Right ventricle myocardium superior (tissue), 1 donor: ENCODE results near the gene ZDHHC12. TPM values are rescaled to one million over a fixed set of nuclear protein-coding genes. Genes with fewer than 3 reads are reported as not detected.
"Not testable (repeated sequence)": the region's sequence is repeated elsewhere in the genome, so short reads cannot be mapped to it uniquely, and the experiment has no call there.

ENCODE experiments used
- ATAC-seq: fragments of 200-7000 bp; cut with Tn5 transposase; one replicate; pipeline ENCODE4 v1.9.1; 2020; ENCODE audit warnings: mild to moderate bottlenecking; ENCODE audit not compliant: poor library complexity
- DNase-seq: peaks from one replicate; pipeline ENCODE4 v3.0.0-alpha.2; 2020
- intact Hi-C: fragments of 100-400 bp; cut with DNase I; formaldehyde crosslinking; loops from one replicate; pipeline ENCODE4 v1.11.2; 2022
- total RNA-seq: library from RNA; stranded (reverse); fragmentation: NEBNext Ultra II Directional; extraction: Animal tissue kit (Norgen Biotek cat#: 25700); gene quantifications from one replicate; pipeline ENCODE4 v1.2.1, GENCODE V29; 2021
- donor health status: DM: no; HTN: yes; CAD: no; lungs with severe emphysema.

ZDHHC12 gene
- total RNA-seq, 1 donor from 2014 or later, result 5.4 TPM

DNA sequence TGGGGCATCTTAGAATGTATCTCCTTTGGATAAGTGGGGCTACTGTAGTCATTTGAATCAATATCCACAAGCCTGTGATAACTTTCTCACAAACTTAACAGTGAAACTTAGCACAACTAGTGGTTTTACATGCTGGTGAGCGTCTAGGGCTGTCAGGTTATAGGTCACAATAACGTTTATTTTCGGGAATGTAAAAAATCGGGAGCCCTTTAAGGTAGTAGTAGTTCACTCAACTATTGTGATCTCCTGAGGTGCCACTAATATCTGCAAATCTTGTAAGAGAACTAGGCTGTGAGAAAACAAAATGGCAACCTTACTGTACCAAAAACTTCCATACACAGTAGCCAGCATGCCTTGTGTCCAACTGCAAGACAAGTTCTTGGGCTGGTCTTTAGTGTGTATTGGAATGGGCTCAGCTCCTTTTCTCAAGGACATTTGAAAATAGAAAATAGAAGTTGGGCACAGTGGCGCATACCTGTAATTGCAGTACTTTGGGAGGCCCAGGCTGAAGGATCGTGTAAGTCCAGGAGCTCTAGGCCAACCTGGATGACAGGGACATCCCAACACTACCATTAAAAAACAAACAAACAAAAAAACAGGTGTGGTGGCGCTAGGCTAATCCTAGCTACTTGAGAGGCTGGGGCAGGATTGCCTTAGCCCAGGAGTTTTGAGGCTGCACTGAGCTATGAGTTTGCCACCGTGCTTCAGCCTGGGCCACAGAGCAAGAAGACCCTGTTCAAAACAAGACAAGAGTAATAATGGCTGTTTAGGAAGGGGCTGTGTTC, 26.8 kb downstream of the ZDHHC12 start:
- ATAC-seq (no peak), DNase-seq (no peak)
- intact Hi-C loops, result no loop called here

DNA sequence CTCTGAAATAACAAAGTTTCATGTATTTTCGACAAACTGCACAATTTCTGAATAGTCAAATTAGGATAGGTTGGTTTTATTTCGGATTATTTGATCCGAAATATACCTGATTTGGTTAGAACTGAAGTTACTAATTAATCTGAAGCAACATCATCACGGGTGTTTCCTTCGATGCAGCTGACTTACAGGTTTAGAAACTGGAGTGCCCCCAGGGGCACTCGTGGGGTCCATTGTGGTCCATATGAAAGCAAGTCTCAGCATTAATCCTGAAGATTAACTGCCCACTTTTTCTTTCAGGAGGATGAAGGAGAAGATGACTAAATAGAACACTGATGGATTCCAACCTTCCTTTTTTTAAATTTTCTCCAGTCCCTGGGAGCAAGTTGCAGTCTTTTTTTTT, 29.6 kb downstream of the ZDHHC12 start:
- intact Hi-C loops, result no loop called here
- ATAC-seq, result no peak
- peak; percentile 3 for DNase-seq

DNA sequence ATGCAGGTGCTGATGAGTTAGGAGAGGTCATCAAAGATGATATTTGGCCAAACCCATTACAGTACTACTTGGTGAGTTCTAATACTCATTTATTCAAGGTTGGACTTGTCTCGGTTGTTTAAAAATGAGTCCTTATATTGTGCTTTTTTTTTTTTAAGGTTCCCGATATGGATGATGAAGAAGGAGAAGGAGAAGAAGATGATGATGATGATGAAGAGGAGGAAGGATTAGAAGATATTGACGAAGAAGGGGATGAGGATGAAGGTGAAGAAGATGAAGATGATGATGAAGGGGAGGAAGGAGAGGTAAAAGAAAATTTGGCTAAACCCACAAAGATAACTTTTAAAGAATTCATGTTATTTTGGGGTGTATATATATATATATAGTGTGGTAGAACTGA, 30.2 kb downstream of the ZDHHC12 start:
- intact Hi-C loops, ATAC-seq: not testable (repeated sequence)

DNA sequence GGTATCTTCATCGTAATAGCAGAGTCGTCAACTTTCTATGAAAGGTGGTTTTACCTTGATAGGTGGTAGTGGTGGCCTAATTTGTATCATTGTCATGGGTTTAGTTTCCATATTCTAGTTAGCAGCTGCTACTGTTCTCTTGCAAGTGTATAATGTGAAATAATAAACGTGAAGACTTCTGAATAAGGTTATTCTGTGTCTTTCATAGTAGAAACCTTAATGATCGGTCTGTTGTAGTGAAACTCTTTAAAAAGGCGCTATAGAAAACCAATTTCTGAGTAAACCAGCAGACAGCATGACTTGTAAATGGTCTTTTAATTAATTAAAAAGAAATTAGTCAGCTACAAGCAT, 33.3 kb downstream of the ZDHHC12 start:
- DNase-seq (no peak), ATAC-seq (no peak)
- intact Hi-C loops, result no loop called here

More for the DNA sequence above, 30.2 kb downstream of the ZDHHC12 start:
- not testable (repeated sequence) for DNase-seq

DNA sequence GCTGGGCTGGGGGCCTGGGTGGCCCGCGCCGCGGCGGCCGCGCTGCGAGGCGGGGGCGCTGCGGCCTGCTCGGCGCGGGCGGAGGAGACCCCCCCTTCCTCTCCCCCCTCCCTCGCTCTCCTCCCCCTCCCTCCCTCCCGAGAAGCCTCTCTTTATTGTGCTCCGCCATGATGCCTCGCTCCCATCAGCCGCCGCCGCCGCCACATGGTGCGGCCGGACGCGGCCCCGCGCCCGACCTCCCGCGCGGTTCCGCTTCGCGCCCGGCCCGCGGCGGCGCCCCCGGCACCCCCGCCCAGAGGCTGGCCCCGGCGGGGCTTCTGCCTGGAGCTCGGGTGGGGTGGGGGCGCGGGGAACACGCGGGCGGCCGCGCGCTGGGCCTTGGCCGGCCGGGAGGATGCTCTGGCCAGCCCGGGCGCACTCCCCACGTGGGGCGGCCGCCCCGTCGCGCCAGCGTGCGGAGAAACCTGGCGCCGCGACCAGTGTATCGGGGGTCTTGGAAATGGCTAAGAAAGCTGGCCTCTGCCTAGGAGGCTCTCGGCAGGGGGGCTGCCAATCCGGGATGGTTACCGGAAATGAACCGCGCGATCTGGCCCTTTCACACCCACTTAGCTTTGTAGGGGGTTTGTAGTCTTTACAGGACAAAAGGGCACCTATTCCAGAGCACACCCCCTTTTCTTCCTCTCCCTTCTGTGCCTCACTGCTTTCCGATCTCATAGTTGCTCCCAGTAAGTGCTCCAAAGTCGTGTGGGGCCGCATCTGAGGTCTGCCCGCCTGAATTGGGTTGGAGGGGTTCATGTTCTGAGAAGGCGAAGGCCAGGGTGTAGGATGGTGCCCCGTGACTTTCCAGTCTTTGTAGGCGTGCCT, 33.9 kb downstream of the ZDHHC12 start:
- ATAC-seq (no peak), DNase-seq (peak; percentile 52)
- intact Hi-C loops, result no loop called here

DNA sequence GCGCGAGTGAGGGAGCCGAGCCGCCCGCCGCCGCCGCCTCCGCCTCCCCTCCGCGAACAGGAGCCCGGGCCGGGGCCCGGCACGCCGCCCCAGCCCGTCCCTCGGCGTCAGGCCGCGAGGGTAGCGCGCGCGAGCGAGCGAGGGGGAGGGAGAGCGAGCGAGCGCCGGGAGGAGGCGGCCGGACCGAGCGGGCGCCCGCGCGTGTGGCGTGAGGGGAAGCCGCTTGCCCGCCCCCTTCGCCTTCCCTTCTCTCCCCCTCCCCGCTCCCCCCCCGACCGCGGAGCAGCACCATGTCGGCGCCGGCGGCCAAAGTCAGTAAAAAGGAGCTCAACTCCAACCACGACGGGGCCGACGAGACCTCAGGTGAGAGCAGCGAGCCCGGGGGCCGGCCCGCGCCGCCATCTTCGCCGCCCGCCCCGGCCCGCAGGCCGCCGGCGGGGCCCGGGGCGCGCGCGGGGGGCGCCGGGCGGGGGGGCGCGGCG, 34.6 kb downstream of the ZDHHC12 start:
- no peak for DNase-seq
- intact Hi-C loops, result no loop called here
- ATAC-seq, result peak; percentile 23

DNA sequence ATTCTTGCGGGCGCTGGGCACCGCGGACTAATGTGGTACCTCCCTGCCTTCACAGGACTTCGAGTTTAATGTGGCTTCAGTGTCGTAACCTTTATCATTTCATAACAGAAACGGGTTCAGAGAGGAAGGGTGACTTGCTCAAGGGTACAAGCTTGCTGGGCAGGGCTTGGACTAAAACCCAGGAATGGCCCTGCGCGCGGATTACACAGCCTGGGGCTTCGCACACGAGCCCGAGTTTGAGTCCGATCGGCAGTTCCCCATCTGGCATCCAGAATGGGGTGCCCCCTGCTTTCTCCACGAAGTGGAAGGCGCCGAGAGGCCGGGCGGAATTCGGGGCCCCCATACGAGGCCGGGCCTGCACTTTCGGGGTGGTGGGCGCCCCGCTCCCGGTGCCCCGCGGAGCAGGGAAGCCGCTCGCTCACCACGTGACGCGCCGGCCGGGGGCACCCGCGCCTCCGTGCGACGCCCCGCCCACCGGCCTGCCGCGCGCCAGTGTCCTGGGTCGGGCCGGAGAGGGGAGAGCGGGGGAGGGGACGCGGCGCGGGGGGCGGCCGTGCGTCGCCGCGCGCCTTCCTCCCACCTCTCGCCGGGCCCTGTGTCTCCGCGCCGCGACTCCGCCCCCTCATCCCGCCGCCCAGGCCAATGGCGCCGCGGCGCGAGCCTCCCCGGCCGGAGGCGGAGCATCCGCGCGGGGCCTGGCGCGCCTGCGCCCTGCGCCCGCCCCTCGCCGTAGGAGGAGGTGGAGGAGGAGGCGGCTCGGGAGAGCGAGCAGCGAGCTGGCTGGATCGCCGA, 35.2 kb downstream of the ZDHHC12 start, which contains the start of gene SET:
SET (plus strand) TSS at position 722 of the 792 bp plus-strand sequence. CDS start 361 bp downstream, outside the sequence.
- ATAC-seq, result peak; percentile 96
- intact Hi-C loops, result no loop called here
- DNase-seq, result peak; percentile 97

DNA sequence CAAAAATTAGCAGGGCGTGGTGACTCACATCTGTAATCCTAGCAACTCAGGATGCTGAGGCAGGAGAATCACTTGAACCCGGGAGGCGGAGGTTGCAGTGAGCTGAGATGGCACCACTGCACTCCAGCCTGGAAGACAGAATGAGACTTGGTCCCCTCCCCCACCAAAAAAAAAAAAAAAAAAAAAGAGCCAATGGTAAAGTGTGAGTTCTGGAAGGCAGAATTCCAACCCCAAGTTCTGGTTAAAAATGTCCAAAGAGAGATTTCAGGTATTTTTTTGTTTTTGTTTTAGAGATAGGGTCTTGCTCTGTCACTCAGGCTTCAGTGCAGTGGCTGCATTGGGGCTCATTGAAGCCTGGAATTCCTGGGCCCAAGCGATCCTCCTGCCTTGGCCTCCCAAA, 36.5 kb downstream of the ZDHHC12 start:
- ATAC-seq (no peak), DNase-seq (no peak)
- intact Hi-C loops, result no loop called here

DNA sequence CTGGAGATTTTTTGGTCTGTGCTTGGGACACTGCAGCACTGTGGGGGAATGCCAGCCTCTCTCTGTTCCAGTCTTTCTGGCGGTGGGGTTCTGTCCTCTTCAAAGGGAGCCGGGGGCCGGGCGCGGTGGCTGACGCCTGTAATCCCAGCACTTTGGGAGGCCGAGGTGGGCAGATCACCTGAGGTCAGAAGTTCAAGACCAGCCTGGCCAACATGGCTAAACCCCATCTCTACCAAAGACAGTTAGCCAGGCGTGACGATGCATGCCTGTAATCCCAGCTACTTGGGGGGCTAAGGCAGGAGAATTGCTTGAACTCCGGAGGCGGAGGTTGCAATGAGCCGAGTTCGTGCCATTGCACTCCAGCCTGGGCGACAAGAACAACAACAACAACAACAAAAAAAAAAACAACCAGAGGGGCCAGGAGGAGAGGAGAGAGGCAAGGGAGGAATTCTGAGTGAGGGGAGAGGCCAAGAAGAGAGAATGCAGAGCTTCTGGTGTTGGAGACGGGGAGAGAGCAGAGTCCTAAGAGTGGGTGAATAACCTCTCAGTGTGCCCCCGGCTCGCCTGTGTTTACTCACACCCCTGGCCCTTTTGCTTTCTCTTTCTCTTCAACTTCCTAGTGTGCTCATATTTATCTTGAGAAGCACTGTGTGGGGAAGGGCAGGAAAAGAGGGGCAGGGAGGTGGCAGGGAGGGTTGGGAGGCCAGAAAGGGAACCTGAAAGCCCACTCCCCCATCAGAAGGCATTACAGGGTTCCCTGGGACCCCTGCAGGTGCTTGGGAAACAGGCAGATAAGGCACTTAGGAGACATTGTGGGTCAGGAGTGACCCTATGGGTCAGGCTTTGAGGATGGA, 38.1 kb downstream of the ZDHHC12 start:
- intact Hi-C loops, result no loop called here
- peak; percentile 37 for DNase-seq

DNA sequence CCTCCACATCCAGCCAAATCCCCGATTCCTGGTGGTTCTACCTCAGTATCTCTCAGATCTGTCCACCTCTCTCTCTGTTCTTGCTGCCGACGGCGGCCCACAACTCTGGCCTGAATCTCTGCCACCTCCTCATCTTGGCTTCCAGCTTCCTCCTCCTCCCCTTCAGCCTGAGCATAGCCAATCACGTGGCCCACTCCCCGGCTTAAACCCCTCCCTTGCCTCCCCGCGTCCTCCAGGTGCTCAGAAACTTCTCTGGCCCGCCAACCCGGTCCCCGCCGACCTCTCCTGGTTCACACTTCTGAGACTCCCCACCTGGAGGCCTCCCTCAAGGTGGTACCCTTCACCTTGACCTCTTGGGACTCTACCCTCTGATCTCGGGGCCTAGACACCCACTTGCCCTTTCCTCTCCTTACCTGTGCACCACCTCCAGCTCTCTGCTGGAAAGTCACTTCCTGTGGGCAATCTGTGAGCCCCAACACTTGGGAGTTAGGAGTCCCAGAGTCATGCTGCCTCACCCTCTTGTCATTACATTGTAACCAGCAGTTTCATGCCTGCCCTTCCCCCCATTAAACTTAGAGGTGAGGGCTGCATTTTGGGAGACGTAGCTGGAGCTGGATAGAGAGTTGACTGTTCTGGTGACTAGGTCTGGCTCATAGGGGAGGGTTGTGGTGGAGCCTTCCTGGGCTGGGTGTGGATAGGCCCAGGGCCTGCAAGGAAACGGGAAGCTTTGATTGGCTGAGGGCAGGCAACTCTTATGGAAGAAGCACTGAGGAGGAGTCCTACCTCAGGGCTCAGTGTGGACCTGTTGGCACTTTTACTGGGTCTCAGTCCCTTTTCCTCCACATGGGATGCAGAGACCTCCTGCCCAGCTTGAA, 39.4 kb downstream of the ZDHHC12 start:
- intact Hi-C loops, result no loop called here
- ATAC-seq (peak; percentile 64), DNase-seq (peak; percentile 85)

More for the DNA sequence above, 38.1 kb downstream of the ZDHHC12 start:
- ATAC-seq, result no peak

DNA sequence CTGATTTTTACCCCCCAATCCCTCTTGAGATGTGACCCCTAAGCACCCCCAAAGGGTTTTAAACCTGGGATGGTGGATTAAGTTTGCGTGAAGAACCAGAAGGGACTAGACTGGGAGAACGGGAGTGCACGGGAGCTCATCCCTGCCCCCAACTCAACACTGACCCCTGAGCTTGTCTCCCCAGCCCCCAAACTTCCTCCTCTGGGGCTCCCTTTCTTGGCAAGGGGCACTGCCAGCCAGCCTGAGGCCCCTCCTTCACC, 39.9 kb downstream of the ZDHHC12 start:
- intact Hi-C loops, result no loop called here
- ATAC-seq (no peak), DNase-seq (no peak)

DNA sequence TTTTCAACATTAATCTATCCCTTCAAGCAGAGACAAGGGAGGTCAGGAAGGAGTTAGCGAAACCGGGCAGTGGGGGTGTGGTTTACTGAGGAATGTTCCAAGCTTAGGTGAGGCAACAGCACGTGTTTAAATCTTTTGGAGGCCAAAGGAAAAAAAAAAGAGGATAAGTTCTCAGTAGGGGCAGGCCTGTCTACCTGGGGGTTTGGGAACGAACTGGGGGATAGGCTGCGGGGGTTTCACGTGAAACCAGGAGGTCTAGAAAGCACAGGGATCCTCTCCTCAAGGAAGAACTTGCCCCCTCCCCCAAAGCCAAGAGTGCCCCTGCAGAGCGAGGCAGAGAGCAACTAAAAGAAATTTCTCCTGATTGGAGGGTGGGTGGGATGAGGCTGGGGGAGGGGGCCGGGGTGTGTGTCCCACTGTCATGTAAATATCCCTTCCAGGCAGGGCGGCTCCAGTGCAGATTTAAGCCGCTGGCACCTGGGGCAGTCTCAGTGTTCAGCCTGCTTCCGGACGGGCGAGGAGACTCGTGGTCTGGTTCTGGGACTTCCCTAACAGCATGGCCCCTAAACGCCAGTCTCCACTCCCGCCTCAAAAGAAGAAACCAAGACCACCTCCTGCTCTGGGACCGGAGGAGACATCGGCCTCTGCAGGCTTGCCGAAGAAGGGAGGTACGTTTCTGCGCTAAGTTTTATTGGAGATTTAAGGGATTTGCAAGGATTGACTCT, 40.4 kb downstream of the ZDHHC12 start:
- ATAC-seq, result peak; percentile 49
- intact Hi-C loops, result no loop called here

DNA sequence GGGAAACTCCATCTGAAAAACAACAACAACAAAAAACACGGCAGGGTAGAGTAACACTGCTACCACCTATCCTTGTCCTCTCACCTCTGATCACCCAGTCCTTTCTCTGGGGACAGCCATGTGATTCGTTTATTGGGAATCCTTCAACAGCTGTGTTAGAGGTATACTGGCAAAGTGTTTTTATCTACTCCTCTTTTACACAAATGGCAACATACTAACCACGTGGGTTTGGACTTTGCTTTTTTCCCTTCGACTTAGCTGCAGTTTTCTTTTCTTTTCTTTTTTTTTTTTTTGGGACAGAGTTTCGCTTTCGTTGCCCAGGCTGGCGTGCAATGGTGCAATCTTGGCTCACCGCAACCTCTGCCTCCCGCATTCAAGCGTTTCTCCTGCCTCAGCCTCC, 46.1 kb downstream of the ZDHHC12 start:
- ATAC-seq, result no peak

More for the DNA sequence above, 40.4 kb downstream of the ZDHHC12 start:
- peak; percentile 69 for DNase-seq

DNA sequence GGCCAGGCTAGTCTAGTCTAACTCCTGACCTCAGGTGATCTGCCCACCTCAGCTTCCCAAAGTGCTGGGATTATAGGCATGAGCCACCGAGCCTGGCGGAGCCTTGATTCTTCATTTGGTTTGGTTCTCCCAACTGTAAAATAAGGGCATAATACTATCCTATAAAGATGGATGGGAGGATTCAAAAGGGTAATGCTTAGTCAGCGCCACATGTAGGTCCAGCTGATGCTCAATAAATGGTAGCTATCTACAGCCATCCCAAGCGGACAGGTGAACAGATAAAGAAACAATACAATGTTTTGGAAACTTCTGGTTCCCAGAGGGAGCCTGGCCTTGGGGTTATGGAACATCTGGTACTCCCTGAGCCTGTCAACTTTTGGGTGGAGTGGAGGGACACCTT, 48.5 kb downstream of the ZDHHC12 start:
- ATAC-seq (no peak), DNase-seq (no peak)
- intact Hi-C loops, result no loop called here

More for the DNA sequence above, 46.1 kb downstream of the ZDHHC12 start:
- no peak for DNase-seq
- intact Hi-C loops, result no loop called here
